Effector memory CD8-positive, alpha-beta T cell (primary cell): ENCODE results near the gene PTPN23.

ENCODE experiments used
- ATAC-seq: fragments of 150-1000 bp; cut with Tn5 transposase; replicated peaks from 2 replicates; pipeline ENCODE4 v1.10.0; 2021; ENCODE audit warnings: mild to moderate bottlenecking, moderate library complexity
- DNase-seq, 3 experiments: peaks; one replicate each; pipeline ENCODE4 v3.0.0; 2021
- H3K27ac Mint-ChIP-seq, 2 donors: one replicate each; pipeline ENCODE4 v1.8.0; 2022; ENCODE audit warnings: mild to moderate bottlenecking in 2 of 2, mixed read lengths in 2 of 2, moderate library complexity in 2 of 2
- H3K27me3 Mint-ChIP-seq, 2 donors: one replicate each; pipeline ENCODE4 v1.8.0; 2022; ENCODE audit warnings: mixed read lengths in 2 of 2
- H3K36me3 Mint-ChIP-seq: one replicate; pipeline ENCODE4 v1.8.0; 2022; ENCODE audit warnings: mild to moderate bottlenecking, moderate library complexity, mixed read lengths; ENCODE audit not compliant: insufficient read depth
- H3K4me1 Mint-ChIP-seq, 2 donors: one replicate each; pipeline ENCODE4 v1.8.0; 2022; ENCODE audit warnings: low read depth in 2 of 2, mixed read lengths in 2 of 2
- H3K4me3 Mint-ChIP-seq, 2 donors: one replicate each; pipeline ENCODE4 v1.8.0; 2022; ENCODE audit warnings: mild to moderate bottlenecking in 2 of 2, mixed read lengths in 2 of 2, moderate library complexity in 2 of 2
- H3K9me3 Mint-ChIP-seq, 2 donors: one replicate each; pipeline ENCODE4 v1.8.0; 2022; ENCODE audit warnings: mixed read lengths in 2 of 2
- total RNA-seq, 9 experiments: gene quantifications; one replicate each; lab custom pipeline; 2026; lab: John Stamatoyannopoulos, UW

Gene PTPN23
- 23.8 to 67.0 (median 33.0) reads per million in 9 experiments for total RNA-seq

GRCh38 chr3:47380601-47381316 is at the start of gene PTPN23:
TSS of gene PTPN23 (plus strand) at chr3:47381021. CDS start at chr3:47381097, 76 bp downstream.
- ATAC-seq = peak; percentile 75

GRCh38 chr3:47333907-47334306 is 46.9 kb upstream of the PTPN23 start:
- Mint-ChIP-seq H3K4me1 (peaks cover 0 to 4% of the 10 kb centered on the region in 2 donors), H3K4me3 (no peak overlapping the region), H3K9me3 (no peaks in the 10 kb centered on the region), H3K36me3 (peaks cover 73% of the 10 kb centered on the region), H3K27ac (peak overlapping the region; percentile 31 to 49), H3K27me3 (no peaks in the 10 kb centered on the region)
- DNase-seq (no peak), ATAC-seq (no peak)

More at GRCh38 chr3:47380601-47381316, at the start of gene PTPN23:
- H3K9me3 Mint-ChIP-seq = no peaks in the 10 kb centered on the region
- DNase-seq = peak; percentile 99
- H3K27me3 Mint-ChIP-seq = peaks cover 0 to 2% of the 10 kb centered on the region in 2 donors
- H3K4me1 Mint-ChIP-seq = peaks cover 41 to 44% of the 10 kb centered on the region in 2 donors
- H3K4me3 Mint-ChIP-seq = peak within 1 kb of the TSS; percentile 95 to 99
- H3K36me3 Mint-ChIP-seq = peaks cover 22% of the 10 kb centered on the region
- peak within 1 kb of the TSS; percentile 97 to 100 for H3K27ac Mint-ChIP-seq

GRCh38 chr3:47337656-47338055 is 43.2 kb upstream of the PTPN23 start:
- H3K4me3 Mint-ChIP-seq = no peak overlapping the region
- no peaks in the 10 kb centered on the region for H3K27me3 Mint-ChIP-seq
- peak overlapping the region in 1 of 2 donors; percentile 1 for H3K27ac Mint-ChIP-seq
- H3K9me3 Mint-ChIP-seq = no peaks in the 10 kb centered on the region
- H3K36me3 Mint-ChIP-seq = peaks cover 47% of the 10 kb centered on the region
- no peak for ATAC-seq
- no peaks in the 10 kb centered on the region for H3K4me1 Mint-ChIP-seq
- no peak for DNase-seq

GRCh38 chr3:47339951-47340350 is 40.9 kb upstream of the PTPN23 start:
- Mint-ChIP-seq H3K27me3 (no peaks in the 10 kb centered on the region), H3K4me3 (no peak overlapping the region), H3K4me1 (no peaks in the 10 kb centered on the region), H3K27ac (peak overlapping the region; percentile 1 to 22), H3K9me3 (no peaks in the 10 kb centered on the region), H3K36me3 (peaks cover 35% of the 10 kb centered on the region)
- DNase-seq = no peak
- no peak for ATAC-seq

GRCh38 chr3:47340866-47341265 is 40.0 kb upstream of the PTPN23 start:
- no peak for DNase-seq
- Mint-ChIP-seq H3K27me3 (no peaks in the 10 kb centered on the region), H3K4me3 (no peak overlapping the region), H3K4me1 (no peaks in the 10 kb centered on the region), H3K36me3 (peaks cover 30% of the 10 kb centered on the region), H3K9me3 (no peaks in the 10 kb centered on the region), H3K27ac (peak overlapping the region in 1 of 2 donors; percentile 22)
- no peak for ATAC-seq

- no peak for ATAC-seq
- no peak for DNase-seq
- Mint-ChIP-seq H3K36me3 (peaks cover 17% of the 10 kb centered on the region), H3K27ac (peak overlapping the region; percentile 10 to 45), H3K9me3 (no peaks in the 10 kb centered on the region), H3K4me3 (no peak overlapping the region), H3K4me1 (no peaks in the 10 kb centered on the region), H3K27me3 (no peaks in the 10 kb centered on the region)
Measured at GRCh38 chr3:47342151-47342550, 38.7 kb upstream of the PTPN23 start.

- Mint-ChIP-seq H3K27ac (peak overlapping the region; percentile 10 to 45), H3K9me3 (no peaks in the 10 kb centered on the region), H3K4me3 (no peak overlapping the region), H3K36me3 (peaks cover 17% of the 10 kb centered on the region), H3K27me3 (no peaks in the 10 kb centered on the region), H3K4me1 (no peaks in the 10 kb centered on the region)
- no peak for ATAC-seq
- no peak for DNase-seq
Measured at GRCh38 chr3:47342812-47343211, 38.0 kb upstream of the PTPN23 start.

GRCh38 chr3:47343471-47343971 is 37.3 kb upstream of the PTPN23 start:
- H3K27me3 Mint-ChIP-seq = no peaks in the 10 kb centered on the region
- DNase-seq (no peak), ATAC-seq (no peak)
- H3K27ac Mint-ChIP-seq = no peak overlapping the region
- H3K9me3 Mint-ChIP-seq = no peaks in the 10 kb centered on the region
- no peak overlapping the region for H3K4me3 Mint-ChIP-seq
- peaks cover 17% of the 10 kb centered on the region for H3K36me3 Mint-ChIP-seq
- no peaks in the 10 kb centered on the region for H3K4me1 Mint-ChIP-seq

- H3K27ac Mint-ChIP-seq = peak overlapping the region in 1 of 2 donors; percentile 71
- H3K36me3 Mint-ChIP-seq = peaks cover 17% of the 10 kb centered on the region
- H3K4me1 Mint-ChIP-seq = no peaks in the 10 kb centered on the region
- H3K4me3 Mint-ChIP-seq = no peak overlapping the region
- no peak for DNase-seq
- H3K27me3 Mint-ChIP-seq = no peaks in the 10 kb centered on the region
- H3K9me3 Mint-ChIP-seq = no peaks in the 10 kb centered on the region
- ATAC-seq = no peak
Measured at GRCh38 chr3:47344971-47345370, 35.9 kb upstream of the PTPN23 start.

GRCh38 chr3:47347217-47347801 is 33.5 kb upstream of the PTPN23 start:
- Mint-ChIP-seq H3K27me3 (no peaks in the 10 kb centered on the region), H3K4me3 (no peak overlapping the region), H3K9me3 (no peaks in the 10 kb centered on the region), H3K4me1 (no peaks in the 10 kb centered on the region), H3K27ac (peak overlapping the region in 1 of 2 donors; percentile 37), H3K36me3 (peaks cover 15% of the 10 kb centered on the region)
- ATAC-seq = no peak
- no peak for DNase-seq

- peaks cover 15% of the 10 kb centered on the region for H3K36me3 Mint-ChIP-seq
- ATAC-seq = no peak
- no peak overlapping the region for H3K27ac Mint-ChIP-seq
Measured at GRCh38 chr3:47348411-47349154, 32.2 kb upstream of the PTPN23 start.

GRCh38 chr3:47355010-47355409 is 25.8 kb upstream of the PTPN23 start:
- DNase-seq (no peak), ATAC-seq (no peak)
- no peaks in the 10 kb centered on the region for H3K4me1 Mint-ChIP-seq
- peaks cover 0 to 6% of the 10 kb centered on the region in 2 donors for H3K9me3 Mint-ChIP-seq
- no peaks in the 10 kb centered on the region for H3K27me3 Mint-ChIP-seq
- H3K27ac Mint-ChIP-seq = no peak overlapping the region
- no peak overlapping the region for H3K4me3 Mint-ChIP-seq
- peaks cover 3% of the 10 kb centered on the region for H3K36me3 Mint-ChIP-seq

More at GRCh38 chr3:47348411-47349154, 32.2 kb upstream of the PTPN23 start:
- no peaks in the 10 kb centered on the region for H3K9me3 Mint-ChIP-seq
- H3K4me1 Mint-ChIP-seq = no peaks in the 10 kb centered on the region
- no peak for DNase-seq
- H3K27me3 Mint-ChIP-seq = no peaks in the 10 kb centered on the region
- H3K4me3 Mint-ChIP-seq = no peak overlapping the region

GRCh38 chr3:47356201-47356600 is 24.6 kb upstream of the PTPN23 start:
- ATAC-seq = no peak
- peaks cover under 1% of the 10 kb centered on the region for H3K36me3 Mint-ChIP-seq
- H3K4me1 Mint-ChIP-seq = no peaks in the 10 kb centered on the region
- no peak overlapping the region for H3K27ac Mint-ChIP-seq
- no peak overlapping the region for H3K4me3 Mint-ChIP-seq
- peaks cover 2 to 11% of the 10 kb centered on the region in 2 donors for H3K9me3 Mint-ChIP-seq
- H3K27me3 Mint-ChIP-seq = no peaks in the 10 kb centered on the region
- DNase-seq = no peak
